ENCODE measurements around the gene ZNF276.
"Not testable (repeated sequence)": the region's sequence is repeated elsewhere in the genome, so short reads cannot be mapped to it uniquely, and the experiment has no call there.

ZNF276 gene

DNA sequence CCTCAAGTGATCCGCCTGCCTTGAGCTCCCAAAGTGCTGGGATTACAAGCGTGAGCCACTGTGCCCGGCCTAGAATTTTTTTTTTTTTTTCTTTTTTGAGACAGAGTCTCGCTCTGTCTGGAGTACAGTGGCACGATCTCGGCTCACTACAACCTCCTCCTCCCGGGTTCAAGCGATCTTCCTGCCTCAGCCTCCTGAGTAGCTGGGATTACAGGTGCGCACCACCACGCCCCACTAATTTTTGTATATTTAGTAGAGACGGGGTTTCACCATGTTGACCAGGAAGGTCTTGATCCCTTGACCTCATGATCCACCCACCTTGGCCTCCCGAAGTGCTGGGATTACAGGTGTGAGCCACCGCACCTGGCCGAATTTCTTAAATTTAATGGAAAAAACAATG is 22.6 kb upstream of the ZNF276 start:
- not testable (repeated sequence) for H3K27me3 ChIP-seq (ENCODE audit: control insufficient read depth, insufficient read depth, low read length); H3K36me3 ChIP-seq (ENCODE audit: control insufficient read depth, insufficient read depth, low read length); H3K9ac ChIP-seq (ENCODE audit: low read length); H3K9me3 ChIP-seq (ENCODE audit: control insufficient read depth, low read length); H3K4me3 ChIP-seq (ENCODE audit: low read length)
- H3K4me1 ChIP-seq (ENCODE audit: control insufficient read depth, insufficient read depth, low read length): peaks cover 19% of the 10 kb centered on the region

DNA sequence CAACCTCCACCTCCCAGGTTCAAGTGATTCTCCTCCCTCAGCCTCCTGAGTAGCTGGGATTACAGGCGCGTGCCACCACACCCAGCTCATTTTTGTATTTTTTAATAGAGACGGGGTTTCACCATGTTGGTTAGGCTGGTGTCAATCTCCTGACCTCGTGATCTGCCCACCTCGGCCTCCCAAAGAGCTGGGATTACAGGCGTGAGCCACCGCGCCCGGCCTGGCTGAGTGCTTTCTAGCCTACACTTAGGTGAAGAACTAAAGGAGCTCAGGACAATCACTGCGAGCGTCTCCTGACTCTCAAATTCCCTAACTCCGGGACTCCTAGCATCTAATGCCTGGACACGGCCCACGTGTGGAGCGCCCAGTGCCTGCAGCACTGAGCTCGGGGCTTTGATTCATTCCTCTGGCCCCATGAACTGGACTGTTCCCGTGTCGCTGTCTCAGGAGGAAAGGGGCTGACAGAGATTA is 21.7 kb upstream of the ZNF276 start:
- H3K27me3 ChIP-seq (ENCODE audit: control insufficient read depth, insufficient read depth, low read length); H3K4me3 ChIP-seq (ENCODE audit: low read length); H3K9ac ChIP-seq (ENCODE audit: low read length); H3K36me3 ChIP-seq (ENCODE audit: control insufficient read depth, insufficient read depth, low read length); H3K9me3 ChIP-seq (ENCODE audit: control insufficient read depth, low read length): not testable (repeated sequence)
- peaks cover 19% of the 10 kb centered on the region for H3K4me1 ChIP-seq (ENCODE audit: control insufficient read depth, insufficient read depth, low read length)

GRCh38 chr16:89700100-89700648 is 21.2 kb upstream of the ZNF276 start:
- H3K4me3 ChIP-seq (ENCODE audit: low read length): peak overlapping the region; percentile 74
- H3K9me3 ChIP-seq (ENCODE audit: control insufficient read depth, low read length): no peaks in the 10 kb centered on the region
- H3K36me3 ChIP-seq (ENCODE audit: control insufficient read depth, insufficient read depth, low read length): peaks cover 7% of the 10 kb centered on the region
- H3K27me3 ChIP-seq (ENCODE audit: control insufficient read depth, insufficient read depth, low read length): no peaks in the 10 kb centered on the region
- peaks cover 19% of the 10 kb centered on the region for H3K4me1 ChIP-seq (ENCODE audit: control insufficient read depth, insufficient read depth, low read length)
- H3K9ac ChIP-seq (ENCODE audit: low read length): peak overlapping the region; percentile 70

DNA sequence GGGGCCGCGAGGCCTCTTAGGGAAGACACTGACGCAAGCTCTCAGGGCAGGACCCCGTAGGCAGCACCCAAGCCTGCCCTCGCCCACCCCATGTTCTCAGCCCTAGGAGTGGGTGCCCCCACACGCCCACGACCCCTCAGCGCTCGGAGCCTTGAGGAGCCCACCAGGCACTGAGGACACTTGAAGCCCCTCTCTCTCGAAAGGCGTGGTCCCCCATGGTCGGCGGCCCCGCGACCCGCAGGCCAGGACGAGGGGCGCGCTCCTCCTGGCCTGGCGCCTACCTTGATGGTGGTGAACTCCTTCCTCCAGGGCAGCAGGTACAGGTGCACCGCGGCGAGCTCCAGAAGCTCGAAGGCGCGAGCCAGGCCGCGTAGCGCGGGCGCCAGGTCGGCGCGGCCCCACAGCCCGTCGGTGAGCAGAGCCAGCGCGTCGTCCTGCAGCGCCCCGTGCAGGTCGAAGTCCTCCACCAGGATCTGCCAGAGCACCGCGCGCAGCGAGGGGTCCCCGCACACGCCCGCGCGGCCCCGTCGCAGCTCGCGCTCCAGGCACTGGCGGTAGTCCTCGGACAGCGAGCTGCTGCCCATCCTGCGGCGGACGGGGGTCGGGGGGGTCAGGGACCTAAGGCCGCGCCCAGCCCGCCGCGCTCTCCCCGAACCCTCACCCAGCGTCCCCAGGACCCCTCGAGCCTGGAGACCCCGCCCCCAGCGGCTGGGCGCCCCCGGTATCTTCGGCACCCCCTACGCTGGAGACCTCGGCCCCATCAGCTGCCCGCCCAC is 20.5 kb upstream of the ZNF276 start:
- H3K9ac ChIP-seq (ENCODE audit: low read length): peak overlapping the region; percentile 70
- H3K4me3 ChIP-seq (ENCODE audit: low read length): peak overlapping the region; percentile 74
- peaks cover 19% of the 10 kb centered on the region for H3K4me1 ChIP-seq (ENCODE audit: control insufficient read depth, insufficient read depth, low read length)
- H3K9me3 ChIP-seq (ENCODE audit: control insufficient read depth, low read length): no peaks in the 10 kb centered on the region
- no peaks in the 10 kb centered on the region for H3K27me3 ChIP-seq (ENCODE audit: control insufficient read depth, insufficient read depth, low read length)
- peaks cover 2% of the 10 kb centered on the region for H3K36me3 ChIP-seq (ENCODE audit: control insufficient read depth, insufficient read depth, low read length)

- no peaks in the 10 kb centered on the region for H3K36me3 ChIP-seq (ENCODE audit: control insufficient read depth, insufficient read depth, low read length)
- no peaks in the 10 kb centered on the region for H3K9me3 ChIP-seq (ENCODE audit: control insufficient read depth, low read length)
- H3K4me3 ChIP-seq (ENCODE audit: low read length): peak within 1 kb of the TSS; percentile 74
- H3K27me3 ChIP-seq (ENCODE audit: control insufficient read depth, insufficient read depth, low read length): no peaks in the 10 kb centered on the region
- H3K9ac ChIP-seq (ENCODE audit: low read length): peak within 1 kb of the TSS; percentile 70
- H3K4me1 ChIP-seq (ENCODE audit: control insufficient read depth, insufficient read depth, low read length): peaks cover 19% of the 10 kb centered on the region
Observed at GRCh38 chr16:89701425-89702406, 19.6 kb upstream of the ZNF276 start, which contains the start of gene SPATA2L. Gene SPATA2L, minus strand, starts transcription at chr16:89701705. Its CDS starts 473 bp downstream, at chr16:89701232.

GRCh38 chr16:89704281-89704680 is 17.1 kb upstream of the ZNF276 start:
- Histone ChIP-seq H3K9ac (ENCODE audit: low read length) (no peak overlapping the region), H3K27me3 (ENCODE audit: control insufficient read depth, insufficient read depth, low read length) (no peaks in the 10 kb centered on the region), H3K9me3 (ENCODE audit: control insufficient read depth, low read length) (no peaks in the 10 kb centered on the region), H3K4me3 (ENCODE audit: low read length) (no peak overlapping the region), H3K4me1 (ENCODE audit: control insufficient read depth, insufficient read depth, low read length) (peaks cover 22% of the 10 kb centered on the region), H3K36me3 (ENCODE audit: control insufficient read depth, insufficient read depth, low read length) (no peaks in the 10 kb centered on the region)

GRCh38 chr16:89705006-89705405 is 16.3 kb upstream of the ZNF276 start:
- H3K4me1 ChIP-seq (ENCODE audit: control insufficient read depth, insufficient read depth, low read length): peaks cover 16% of the 10 kb centered on the region
- H3K9ac ChIP-seq (ENCODE audit: low read length): no peak overlapping the region
- H3K36me3 ChIP-seq (ENCODE audit: control insufficient read depth, insufficient read depth, low read length): no peaks in the 10 kb centered on the region
- H3K27me3 ChIP-seq (ENCODE audit: control insufficient read depth, insufficient read depth, low read length): no peaks in the 10 kb centered on the region
- H3K9me3 ChIP-seq (ENCODE audit: control insufficient read depth, low read length): no peaks in the 10 kb centered on the region
- H3K4me3 ChIP-seq (ENCODE audit: low read length): no peak overlapping the region

- no peaks in the 10 kb centered on the region for H3K9me3 ChIP-seq (ENCODE audit: control insufficient read depth, low read length)
- no peaks in the 10 kb centered on the region for H3K27me3 ChIP-seq (ENCODE audit: control insufficient read depth, insufficient read depth, low read length)
- peaks cover 7% of the 10 kb centered on the region for H3K4me1 ChIP-seq (ENCODE audit: control insufficient read depth, insufficient read depth, low read length)
- no peak overlapping the region for H3K4me3 ChIP-seq (ENCODE audit: low read length)
- H3K36me3 ChIP-seq (ENCODE audit: control insufficient read depth, insufficient read depth, low read length): no peaks in the 10 kb centered on the region
- no peak overlapping the region for H3K9ac ChIP-seq (ENCODE audit: low read length)
Observed at GRCh38 chr16:89706518-89707260, 14.6 kb upstream of the ZNF276 start.

DNA sequence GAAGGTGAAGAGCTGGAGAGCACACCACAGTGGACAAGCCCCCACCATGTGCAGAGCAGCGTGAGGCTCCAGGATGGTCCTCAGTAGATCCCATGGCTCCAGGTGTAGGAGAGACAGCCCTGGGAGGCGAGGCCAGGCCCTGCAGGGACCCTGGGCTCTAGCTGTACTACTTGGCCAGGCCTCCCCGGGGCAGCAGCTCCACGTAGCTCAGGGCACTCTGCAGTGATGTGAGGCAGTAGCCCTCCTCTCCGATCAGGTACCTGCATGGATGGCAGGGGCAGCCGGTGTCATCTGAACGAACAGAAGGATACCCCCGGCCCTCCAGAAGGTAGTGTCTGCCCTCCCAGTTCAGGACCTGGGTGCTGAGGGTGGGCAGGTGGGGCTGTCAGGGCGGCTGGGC is 13.6 kb upstream of the ZNF276 start:
- Histone ChIP-seq H3K36me3 (ENCODE audit: control insufficient read depth, insufficient read depth, low read length) (no peaks in the 10 kb centered on the region), H3K9ac (ENCODE audit: low read length) (no peak overlapping the region), H3K9me3 (ENCODE audit: control insufficient read depth, low read length) (no peaks in the 10 kb centered on the region), H3K4me1 (ENCODE audit: control insufficient read depth, insufficient read depth, low read length) (peaks cover 3% of the 10 kb centered on the region), H3K4me3 (ENCODE audit: low read length) (no peak overlapping the region), H3K27me3 (ENCODE audit: control insufficient read depth, insufficient read depth, low read length) (no peaks in the 10 kb centered on the region)

GRCh38 chr16:89708481-89708931 is 12.8 kb upstream of the ZNF276 start:
- no peaks in the 10 kb centered on the region for H3K9me3 ChIP-seq (ENCODE audit: control insufficient read depth, low read length)
- H3K36me3 ChIP-seq (ENCODE audit: control insufficient read depth, insufficient read depth, low read length): no peaks in the 10 kb centered on the region
- H3K4me1 ChIP-seq (ENCODE audit: control insufficient read depth, insufficient read depth, low read length): peaks cover 3% of the 10 kb centered on the region
- H3K4me3 ChIP-seq (ENCODE audit: low read length): no peak overlapping the region
- H3K9ac ChIP-seq (ENCODE audit: low read length): no peak overlapping the region
- no peaks in the 10 kb centered on the region for H3K27me3 ChIP-seq (ENCODE audit: control insufficient read depth, insufficient read depth, low read length)

GRCh38 chr16:89709166-89709565 is 12.2 kb upstream of the ZNF276 start:
- Histone ChIP-seq H3K9me3 (ENCODE audit: control insufficient read depth, low read length) (no peaks in the 10 kb centered on the region), H3K4me1 (ENCODE audit: control insufficient read depth, insufficient read depth, low read length) (peaks cover 3% of the 10 kb centered on the region), H3K27me3 (ENCODE audit: control insufficient read depth, insufficient read depth, low read length) (no peaks in the 10 kb centered on the region), H3K36me3 (ENCODE audit: control insufficient read depth, insufficient read depth, low read length) (no peaks in the 10 kb centered on the region), H3K4me3 (ENCODE audit: low read length) (no peak overlapping the region), H3K9ac (ENCODE audit: low read length) (no peak overlapping the region)
